GM18526 (cell line): Measurements from ENCODE around the gene MVB12B.

Source experiments
- POLR2A ChIP-seq: IDR thresholded peaks from 3 replicates; pipeline ENCODE4 v1.6.1; 2011; ENCODE audit not compliant: insufficient read length; ENCODE audit errors: extremely low read depth

Gene MVB12B

DNA sequence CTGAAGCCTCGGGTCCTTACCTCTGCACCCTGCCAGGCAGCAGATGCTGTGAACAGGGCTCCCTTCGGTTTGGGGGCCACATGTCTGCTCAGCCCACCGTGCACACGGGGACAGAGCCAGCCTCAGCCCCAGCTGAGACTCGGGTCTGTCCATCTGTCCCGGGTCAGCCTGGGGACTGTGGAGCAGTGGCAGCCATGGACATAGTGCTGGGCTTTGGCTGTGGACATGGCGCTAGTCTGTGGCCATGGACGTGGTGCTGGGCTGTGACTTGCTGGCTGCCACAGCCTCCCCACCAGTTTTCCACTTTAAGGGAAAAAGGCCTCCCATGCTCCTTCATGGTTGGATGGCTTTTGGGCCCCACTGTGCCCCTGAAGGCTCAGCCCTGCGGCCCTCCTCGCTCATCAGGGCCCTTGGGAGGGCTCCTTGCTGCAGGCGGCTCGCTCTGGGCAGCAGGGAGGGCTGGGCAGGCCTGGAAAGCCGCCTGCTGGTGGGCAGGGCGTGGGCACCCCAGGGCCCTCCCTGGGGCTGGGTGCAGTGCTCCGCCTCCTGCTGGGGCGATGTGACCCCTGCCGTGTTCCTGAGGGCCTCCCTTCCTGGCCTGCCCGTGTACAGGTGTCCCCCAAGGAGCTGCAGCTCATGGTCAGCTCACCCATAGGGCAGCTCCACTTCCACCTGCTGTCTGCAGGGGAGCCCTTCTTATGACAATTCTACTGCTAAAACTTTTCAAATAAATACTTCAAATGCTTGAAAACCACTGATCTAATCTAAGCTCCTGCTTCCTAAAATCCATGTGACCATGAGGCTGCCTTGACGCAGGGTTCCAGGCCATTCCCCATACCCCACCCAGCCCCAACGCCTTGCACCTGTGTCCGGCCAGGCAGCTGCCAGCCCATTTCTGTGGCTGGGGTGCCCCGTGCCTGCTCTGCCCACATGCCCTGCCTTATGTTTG, 175.0 kb downstream of the MVB12B start:
- TF ChIP-seq POLR2A, result no peak

DNA sequence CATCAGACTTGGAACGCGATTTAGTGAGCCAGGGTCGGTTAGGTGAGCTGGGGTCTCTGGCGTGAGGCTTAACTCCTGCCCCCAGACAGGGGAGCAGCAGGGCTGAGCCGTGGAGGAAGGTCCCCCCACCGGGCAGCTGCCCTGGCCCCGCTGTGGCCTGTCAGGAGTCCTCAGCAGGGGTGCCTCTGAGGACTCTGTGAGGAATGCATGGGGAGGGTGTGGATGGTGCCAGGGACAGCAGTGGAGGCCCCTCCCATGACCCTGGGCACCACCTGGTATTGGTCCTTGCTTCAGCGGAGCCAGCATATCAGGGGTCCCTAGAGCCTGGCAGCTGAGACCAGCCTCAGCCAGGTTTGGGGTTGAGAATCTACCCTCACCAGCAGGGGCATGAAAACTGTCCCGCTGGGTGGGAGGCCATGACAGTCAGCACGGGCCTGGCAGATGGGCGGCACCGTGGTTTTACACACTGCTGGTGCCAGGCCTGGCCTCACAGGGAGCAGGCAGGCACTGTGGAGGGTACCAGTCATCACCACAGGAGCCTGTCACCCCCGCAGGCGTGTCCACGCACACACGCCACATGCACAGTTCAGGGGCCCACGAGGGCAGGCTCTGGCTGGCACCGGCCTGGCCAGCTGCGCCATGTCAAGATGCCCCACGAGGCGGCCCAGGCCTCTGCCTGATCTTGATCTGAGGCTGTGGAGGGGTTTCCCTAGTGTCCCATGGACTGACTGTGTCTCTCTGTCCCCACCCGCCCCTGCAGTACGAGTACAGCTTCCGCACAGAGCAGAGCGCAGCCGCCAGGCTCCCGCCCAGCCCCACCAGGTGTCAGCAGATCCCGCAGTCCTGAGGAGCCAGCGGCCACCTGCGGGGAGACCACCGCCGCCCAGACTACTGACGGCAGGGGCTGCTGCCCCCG, 176.0 kb downstream of the MVB12B start:
- no peak for TF ChIP-seq POLR2A

DNA sequence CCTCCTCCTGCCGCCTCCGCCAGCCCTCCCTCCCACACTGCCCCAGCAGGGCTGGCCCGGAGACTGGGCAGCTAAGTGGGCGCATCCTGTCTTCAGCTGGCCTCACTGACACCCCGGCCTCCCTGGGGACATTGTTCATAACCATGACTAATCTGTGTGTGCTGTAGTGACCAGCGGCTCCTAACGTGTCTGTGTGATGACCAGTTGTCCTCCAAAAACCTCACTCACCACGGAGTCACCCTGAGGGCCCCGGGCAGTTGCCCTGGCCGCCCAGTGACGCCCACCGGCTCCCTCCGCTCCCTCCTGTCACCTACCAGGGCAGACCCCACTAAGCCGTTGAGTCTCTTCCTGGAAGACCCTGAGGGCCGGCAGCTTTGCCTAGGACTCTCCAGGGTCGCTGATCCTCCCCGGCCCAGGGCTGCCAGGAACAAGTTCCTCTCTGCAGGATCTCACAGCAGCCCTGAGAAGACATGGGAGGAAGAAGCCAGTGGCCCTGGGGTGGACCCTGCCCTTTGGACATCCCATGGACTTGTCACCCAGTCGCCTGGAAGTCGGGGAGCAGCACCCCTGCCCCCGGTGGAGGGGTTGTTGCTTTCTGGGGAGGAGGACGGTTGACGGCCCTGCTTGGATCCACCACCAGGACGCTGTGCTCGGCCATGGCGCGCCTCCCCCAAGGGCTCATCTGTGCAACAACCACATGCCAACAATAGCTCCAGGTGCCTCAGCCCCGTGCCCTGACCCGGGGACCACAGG, 176.9 kb downstream of the MVB12B start:
- TF ChIP-seq POLR2A, result no peak

DNA sequence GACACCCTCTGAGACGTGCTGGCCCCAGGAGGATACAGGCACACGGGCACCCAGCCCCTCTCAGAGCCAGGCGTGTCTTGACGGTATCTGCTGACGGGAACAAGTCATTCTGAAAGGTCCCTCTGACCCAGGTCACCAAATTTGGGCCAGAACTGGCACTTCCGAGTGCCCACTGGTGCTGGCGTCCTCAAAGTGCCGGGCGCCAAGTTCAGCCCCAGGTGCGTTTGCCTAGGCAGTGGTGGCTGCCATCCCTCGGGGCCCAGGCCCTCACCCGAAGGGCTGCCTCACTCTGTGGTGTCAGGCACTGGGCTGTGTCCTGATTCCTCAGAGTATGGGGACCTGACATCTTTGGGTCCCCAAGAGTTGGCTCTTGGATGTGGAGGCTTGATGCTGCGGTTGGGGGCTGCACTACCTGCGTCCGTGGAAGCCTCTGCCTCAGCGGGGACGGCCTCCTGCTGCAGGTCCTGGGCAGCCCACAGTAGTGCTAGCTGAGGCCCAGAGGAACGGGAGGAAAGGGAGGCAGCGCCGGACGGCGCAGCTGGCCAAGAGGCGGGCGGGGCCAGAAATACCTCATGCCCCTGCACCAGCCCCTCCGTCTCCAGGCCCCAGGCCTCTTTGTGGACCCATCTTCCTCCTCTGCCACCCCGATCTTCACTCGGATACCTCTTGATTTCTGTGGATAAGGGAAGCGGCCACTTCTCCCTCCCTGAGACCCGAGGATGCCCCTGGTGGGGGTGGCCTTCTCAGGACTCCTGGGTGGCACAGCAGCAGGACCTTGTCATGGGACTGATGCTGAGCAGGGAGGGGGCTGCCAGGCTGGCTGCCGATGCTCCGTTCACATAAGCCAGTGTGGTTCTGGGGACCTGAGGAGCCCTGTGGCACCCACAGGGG, 177.7 kb downstream of the MVB12B start:
- no peak for TF ChIP-seq POLR2A

DNA sequence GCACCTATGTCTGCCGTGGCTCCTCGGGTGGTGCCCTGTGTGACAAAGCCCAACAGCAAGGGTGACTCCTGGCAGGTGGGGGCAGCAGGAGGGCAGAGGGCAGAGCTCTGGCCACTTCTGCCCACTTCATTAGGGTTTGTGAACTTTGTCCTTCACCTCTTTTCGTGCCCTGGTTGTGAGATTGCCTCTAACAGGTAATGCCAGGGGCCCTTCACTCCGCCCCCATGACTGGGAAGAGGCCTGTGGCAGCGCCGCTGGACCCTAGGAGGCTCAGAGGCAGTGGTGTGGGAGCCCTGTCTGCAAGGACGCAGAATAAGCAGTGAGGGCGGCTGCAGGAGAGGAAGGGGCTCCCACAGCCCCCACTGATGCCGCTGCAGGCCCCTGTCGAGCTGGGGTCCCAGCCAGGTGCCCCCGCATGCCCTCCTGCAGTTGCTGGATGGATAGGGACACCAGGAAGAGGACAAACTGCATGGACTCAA, 178.4 kb downstream of the MVB12B start:
- TF ChIP-seq POLR2A, result no peak

DNA sequence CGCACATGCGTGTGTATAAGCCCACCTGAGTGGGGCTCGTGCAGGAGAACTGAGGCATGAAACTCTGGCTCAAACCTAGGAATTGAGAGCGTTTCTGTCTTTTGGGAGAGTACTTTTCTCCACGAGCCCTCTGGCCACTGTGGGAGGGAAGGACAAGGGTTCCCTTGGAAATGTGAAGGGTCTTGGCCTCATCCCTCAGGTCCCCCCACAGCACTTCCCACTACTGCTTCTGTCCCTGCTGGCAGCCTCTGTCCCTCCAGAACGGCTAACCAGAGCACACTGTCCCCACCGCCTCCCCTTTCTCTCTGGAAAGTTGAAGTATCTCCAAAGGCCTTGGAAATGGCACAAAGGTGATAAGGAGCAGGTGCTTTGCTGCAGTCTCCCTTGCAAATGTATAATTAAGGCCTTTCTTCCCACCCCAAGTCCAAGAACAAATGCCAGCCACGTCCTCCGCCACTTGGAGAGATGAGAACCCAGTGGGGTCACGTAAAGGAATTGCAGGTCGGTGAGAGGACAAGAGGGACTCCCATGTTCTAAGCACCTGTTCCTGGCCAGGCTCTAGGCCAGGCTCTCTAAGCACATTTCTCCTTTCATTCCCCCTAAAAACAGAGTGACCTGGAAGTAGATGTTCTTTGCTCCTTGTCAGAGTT, 179.2 kb downstream of the MVB12B start:
- TF ChIP-seq POLR2A, result no peak

DNA sequence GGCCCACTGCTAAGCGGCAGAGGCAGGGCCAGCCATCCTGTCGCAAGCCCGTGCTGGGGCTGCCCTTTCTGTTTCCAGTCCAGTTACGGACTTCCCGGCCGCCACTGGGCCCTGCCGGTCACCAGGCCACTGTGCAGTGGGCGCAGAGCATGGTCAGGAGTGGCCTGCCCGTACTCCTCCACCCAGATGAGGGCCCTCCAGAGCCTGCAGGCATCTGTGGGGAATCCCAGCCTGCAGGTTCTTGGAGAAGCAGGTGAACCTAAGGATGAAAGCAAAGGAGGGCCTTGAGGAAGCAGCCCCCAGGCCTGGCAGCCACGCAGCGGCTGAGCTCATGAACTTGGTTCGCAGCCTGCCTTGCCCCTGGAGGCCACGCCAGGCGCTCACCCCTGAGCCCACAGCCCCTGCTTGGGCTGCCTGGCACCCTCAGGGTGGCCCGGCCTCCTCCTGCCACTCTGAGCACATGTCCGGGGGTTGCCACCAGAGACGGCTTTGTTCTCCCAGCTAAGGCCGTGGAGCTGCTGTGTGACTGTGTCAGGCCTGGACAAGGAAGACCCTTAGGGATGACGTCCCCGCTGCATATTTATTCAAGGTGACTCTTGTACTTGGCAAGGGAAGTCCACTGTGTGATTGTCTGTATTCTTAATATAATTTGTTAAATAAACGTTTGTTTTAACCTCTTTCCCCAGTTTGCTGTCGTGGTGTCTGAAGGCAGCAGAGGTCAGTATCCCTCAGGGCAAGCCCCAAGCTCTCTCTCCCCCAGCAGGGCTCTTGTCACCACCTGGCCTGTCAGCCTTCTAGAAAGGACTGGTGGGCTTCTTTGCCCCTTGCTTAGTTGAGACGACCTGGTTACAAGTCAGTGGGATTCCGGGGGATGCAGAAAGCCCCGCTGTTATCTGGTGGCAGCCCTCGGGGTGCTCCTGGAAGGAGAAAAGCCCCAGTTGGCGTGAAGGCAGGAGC, 180.0 kb downstream of the MVB12B start:
- TF ChIP-seq POLR2A, result no peak

DNA sequence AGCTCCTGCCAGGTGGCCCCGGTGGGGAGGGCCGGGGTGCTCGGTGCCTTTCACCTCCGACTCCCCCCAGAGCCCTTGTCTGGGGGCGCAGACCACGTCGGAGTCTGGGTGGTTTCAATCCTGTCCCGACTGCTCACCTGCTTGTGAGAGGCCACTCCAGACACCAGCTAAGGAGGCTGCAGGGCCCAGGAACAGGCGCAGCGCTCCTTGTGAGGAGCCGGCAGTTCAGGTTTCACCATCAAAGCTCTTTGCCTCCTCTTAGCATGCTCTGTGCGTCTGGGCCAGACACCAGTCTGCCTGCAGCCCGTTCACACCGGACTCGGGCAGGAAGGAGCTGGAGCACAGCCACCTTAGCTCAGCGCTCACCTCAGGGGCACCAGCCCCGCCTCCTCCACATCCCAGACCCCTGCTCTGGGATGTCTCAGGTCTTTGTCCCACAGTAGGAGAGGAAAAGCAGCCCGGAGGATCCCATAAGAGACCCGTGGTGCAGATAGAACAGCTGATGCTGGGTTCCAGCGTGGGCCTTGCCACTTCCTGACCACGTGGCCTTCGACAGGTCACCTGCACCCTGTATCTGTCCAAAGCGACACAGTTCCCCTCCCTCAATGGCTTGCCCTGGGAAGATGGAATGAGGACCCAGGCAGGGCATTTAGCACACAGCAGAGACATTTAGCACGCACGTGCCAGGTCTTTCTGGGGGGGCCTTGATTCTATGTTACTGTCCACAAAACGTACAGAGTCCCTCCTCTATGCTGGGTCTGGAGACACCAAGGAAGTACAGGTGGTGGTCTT, 180.9 kb downstream of the MVB12B start:
- no peak for TF ChIP-seq POLR2A

DNA sequence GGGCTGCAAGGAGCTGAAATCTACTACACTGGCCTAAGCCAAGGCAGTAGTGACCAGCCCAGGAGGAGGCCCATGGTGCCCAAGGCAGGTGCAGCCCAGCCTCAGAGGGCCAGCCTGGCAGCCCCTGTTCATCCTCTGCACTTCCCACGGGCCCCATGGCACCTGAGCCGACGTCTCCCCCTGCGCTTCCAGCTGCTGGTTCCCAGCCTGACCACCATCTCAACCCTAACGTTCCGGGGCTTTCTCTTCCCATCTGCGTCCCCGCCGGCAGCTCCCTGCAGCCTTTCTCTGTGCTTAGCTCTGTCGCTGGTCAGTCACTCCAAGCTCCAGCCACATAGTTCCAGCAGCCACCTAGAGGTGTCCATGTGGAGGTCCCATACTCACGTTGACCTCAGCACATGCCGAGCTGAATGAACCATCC, 181.6 kb downstream of the MVB12B start:
- TF ChIP-seq POLR2A, result no peak

DNA sequence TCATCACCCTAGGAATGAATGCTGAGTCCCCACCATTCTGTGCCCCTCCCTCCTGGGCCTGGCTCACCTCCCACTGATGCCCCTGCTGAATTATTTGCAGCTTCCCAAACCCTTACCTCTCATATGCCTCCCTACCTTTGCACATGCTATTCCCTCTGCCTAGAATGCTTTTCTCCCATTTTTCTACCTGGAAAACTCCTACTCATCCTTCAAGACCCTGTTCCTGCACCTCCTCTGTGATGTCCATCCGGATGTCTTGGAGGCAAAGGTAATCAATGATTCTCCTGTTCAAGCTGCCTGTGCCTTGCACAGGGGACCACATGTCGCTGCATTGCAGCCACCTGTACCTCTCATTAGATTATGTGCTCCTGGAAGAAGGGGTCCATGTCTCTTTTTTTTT, 182.3 kb downstream of the MVB12B start:
- no peak for TF ChIP-seq POLR2A

DNA sequence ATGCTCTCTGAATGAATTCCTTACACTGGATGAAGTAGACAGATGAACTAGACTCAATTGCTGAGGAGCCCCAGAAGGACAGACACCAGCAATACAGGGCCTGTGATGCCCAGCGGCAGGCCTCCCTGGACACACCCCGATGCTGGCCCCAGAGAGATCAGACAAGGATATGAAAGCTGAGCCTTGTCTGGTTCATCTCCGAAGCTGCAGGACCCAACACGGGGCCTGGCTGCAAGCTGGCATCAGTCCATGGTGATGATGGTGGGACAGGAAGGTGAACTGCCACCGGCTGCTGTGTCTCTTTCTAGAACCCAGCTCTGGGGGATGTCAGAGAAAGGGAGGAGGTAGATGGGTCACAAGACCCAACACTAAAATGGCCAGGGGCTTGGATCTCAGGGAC, 183.1 kb downstream of the MVB12B start:
- TF ChIP-seq POLR2A, result no peak

DNA sequence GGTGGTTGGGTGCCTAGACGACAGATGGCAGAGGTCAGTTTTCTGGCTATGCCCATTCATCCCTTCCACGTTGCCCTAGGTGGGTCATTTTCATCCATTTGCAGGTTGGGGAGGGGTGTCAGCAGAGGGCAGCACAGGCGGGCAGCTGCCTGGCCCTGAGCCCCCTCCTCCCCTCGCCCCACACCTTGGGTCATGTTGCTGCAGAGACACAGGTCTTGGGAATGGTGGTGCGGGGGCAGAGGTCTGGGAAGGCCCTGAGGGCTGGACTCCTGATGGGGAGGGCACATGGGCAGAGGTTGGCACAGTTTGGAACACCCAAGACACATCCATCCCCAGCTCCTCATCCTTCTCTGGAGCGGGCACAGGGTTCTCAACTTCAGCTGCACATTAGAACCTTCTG, 183.9 kb downstream of the MVB12B start:
- no peak for TF ChIP-seq POLR2A

DNA sequence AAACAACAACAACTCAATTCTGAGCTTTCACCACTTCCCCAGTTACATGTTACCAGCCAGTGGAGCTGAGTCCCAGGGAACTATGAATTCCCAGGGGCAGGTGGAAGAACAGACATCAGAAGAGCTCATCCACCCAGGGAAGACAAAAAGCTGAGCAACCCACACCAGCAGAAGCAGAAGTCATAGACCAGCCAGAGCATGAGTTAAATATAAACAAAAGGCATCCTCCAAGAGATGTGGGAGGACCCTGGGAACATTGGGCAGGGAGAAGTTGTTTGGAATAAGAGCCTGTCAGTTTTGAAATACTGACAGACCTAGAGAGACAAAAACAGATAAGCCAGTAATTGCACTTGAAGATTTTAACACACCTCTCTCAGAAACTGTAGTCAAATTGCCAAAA, 184.8 kb downstream of the MVB12B start:
- no peak for TF ChIP-seq POLR2A
